ENCODE measurements around the gene PRKD1.

PRKD1 gene

DNA sequence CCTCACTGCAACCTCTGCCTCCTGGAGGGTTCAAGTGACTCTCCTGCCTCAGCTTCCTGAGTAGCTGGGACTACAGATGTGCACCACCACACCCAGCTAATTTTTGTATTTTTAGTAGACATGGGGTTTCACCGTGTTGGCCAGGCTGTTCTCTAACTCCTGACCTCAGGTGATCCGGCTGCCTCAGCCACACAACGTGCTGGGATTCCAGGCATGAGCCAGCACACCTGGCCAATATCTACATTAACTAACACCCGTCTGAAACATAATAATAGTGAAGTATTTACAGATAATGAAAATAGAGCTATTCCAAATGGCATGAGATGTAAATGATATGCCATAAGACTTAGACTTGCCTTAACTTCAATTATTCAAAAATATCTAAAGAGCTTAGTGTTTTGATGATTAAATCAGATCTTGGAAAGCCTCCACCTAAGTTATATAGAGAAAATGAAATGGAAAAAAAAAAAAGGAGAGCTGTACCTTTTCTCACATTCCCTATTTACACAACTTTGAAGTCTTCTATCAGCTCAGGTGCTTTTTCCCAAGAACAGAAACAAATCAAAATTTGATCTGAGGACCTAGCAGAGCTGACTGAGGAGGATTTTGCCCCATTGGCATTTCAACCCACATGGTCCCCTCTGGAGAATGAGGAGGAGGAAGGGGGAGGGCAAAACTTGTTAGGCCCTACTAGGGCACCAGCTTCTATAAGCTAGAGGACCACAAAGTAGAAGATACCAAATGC, 309.2 kb downstream of the PRKD1 start:
- no peak overlapping the region for H3K4me3 ChIP-seq (ENCODE audit: extremely low read depth, insufficient read depth, low read length, poor library complexity, severe bottlenecking)
- H3K9me3 ChIP-seq (ENCODE audit: control insufficient read depth, low read length), result no peaks in the 10 kb centered on the region
- 80 to 100% methylated on average over 1 of the region's 4 CpGs for WGBS, 2 experiments (ENCODE audit: insufficient coverage in 2 of 2)
- no peaks in the 10 kb centered on the region for H3K4me1 ChIP-seq (ENCODE audit: control insufficient read depth, insufficient read depth, low read length, poor library complexity, severe bottlenecking)
- H3K27ac ChIP-seq (ENCODE audit: low read depth, low read length, severe bottlenecking), result no peak overlapping the region
- peaks cover 13% of the 10 kb centered on the region for H3K36me3 ChIP-seq (ENCODE audit: control insufficient read depth, insufficient read depth, low read length)

DNA sequence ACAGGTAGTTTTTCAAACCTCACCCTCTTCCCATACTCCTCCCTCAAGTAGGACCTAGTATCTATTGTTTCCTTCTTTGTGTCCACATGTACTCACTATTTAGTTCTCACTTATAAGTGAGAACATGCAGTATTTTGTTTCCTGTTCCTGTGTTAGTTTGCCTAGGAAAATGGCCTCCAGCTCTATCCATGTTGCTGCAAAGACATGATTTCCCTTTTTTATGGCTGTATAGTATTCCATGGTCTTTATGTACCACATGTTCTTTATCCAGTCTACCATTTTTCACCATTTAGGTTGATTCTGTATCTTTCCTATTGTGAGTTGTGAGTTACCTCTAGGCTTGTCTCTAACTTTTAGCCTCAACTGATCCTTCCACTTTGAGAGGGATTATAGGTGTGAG, 310.7 kb downstream of the PRKD1 start:
- Histone ChIP-seq H3K36me3 (ENCODE audit: control insufficient read depth, insufficient read depth, low read length) (peaks cover 7% of the 10 kb centered on the region), H3K4me1 (ENCODE audit: control insufficient read depth, insufficient read depth, low read length, poor library complexity, severe bottlenecking) (no peaks in the 10 kb centered on the region)

DNA sequence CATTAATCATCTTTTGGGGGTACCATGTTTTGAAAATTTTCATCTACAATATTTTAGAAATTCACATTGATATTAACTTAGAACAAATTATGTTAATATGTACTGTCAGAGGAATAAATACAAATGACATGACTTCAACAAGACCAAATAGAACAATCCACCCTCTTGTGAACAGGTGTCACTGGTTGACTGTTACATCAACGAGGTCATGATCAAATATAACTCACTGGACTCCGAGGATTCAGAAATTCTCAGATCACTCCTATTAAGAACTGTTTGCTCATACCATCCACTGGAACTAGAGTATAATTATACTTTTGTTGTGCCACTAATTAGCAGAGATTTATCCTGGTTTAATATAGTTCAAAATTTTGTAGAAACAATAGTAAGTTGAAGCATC, 318.8 kb downstream of the PRKD1 start:
- no peaks in the 10 kb centered on the region for H3K9me3 ChIP-seq (ENCODE audit: control insufficient read depth, low read length)
- H3K4me1 ChIP-seq (ENCODE audit: control insufficient read depth, insufficient read depth, low read length, poor library complexity, severe bottlenecking), result no peaks in the 10 kb centered on the region
- no peak overlapping the region for H3K4me3 ChIP-seq (ENCODE audit: extremely low read depth, insufficient read depth, low read length, poor library complexity, severe bottlenecking)
- H3K36me3 ChIP-seq (ENCODE audit: control insufficient read depth, insufficient read depth, low read length), result peaks cover 2% of the 10 kb centered on the region
- no peak overlapping the region for H3K27ac ChIP-seq (ENCODE audit: low read depth, low read length, severe bottlenecking)
- 67 to 94% methylated on average over 1 to 2 of the region's 2 CpGs for WGBS, 2 experiments (ENCODE audit: insufficient coverage in 2 of 2)

More for the DNA sequence above, 310.7 kb downstream of the PRKD1 start:
- Histone ChIP-seq H3K27ac (ENCODE audit: low read depth, low read length, severe bottlenecking) (no peak overlapping the region), H3K9me3 (ENCODE audit: control insufficient read depth, low read length) (no peaks in the 10 kb centered on the region), H3K4me3 (ENCODE audit: extremely low read depth, insufficient read depth, low read length, poor library complexity, severe bottlenecking) (no peak overlapping the region)

DNA sequence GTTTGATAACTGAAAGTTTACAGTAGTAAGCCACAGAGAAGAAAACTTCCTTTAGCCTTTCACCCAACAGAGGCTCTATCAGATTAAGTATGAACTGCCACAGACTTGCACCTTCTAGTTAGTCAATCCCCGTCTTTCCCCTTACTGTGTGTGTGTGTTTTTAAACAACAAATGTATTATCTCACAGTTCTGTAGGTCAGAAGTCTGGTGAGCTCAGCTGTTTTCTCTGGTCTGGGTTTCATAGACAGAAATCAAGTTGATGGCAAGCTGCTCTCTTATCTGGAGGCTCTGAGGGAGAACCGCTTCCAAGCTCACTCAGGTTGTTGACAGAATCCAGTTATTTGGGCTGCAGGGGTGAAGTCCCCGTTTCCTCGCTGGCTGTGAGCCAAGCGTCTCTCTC, 320.5 kb downstream of the PRKD1 start:
- 86 to 100% methylated on average over 3 to 4 of the region's 5 CpGs for WGBS, 2 experiments (ENCODE audit: insufficient coverage in 2 of 2)
- Histone ChIP-seq H3K4me3 (ENCODE audit: extremely low read depth, insufficient read depth, low read length, poor library complexity, severe bottlenecking) (no peak overlapping the region), H3K36me3 (ENCODE audit: control insufficient read depth, insufficient read depth, low read length) (peaks cover 2% of the 10 kb centered on the region), H3K9me3 (ENCODE audit: control insufficient read depth, low read length) (no peaks in the 10 kb centered on the region), H3K27ac (ENCODE audit: low read depth, low read length, severe bottlenecking) (no peak overlapping the region), H3K4me1 (ENCODE audit: control insufficient read depth, insufficient read depth, low read length, poor library complexity, severe bottlenecking) (no peaks in the 10 kb centered on the region)

DNA sequence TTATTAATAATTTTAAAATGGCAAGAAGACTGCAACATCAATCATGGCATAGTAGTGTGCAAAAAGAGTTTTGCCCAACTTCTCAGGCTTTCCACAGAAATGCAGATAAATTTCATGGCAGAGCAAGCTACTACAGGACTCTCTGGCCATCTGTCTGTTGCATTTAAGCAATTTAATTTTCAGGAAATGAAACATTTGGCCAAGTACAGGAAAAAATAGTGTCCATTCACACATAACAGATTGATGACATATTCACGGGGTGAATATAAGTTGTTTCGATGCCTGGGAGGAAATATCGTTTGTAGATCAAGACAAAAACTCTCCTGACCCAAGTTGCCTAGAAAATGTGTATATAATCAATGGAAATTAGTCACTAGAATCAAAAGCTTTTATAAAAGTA, 324.0 kb downstream of the PRKD1 start:
- Histone ChIP-seq H3K9me3 (ENCODE audit: control insufficient read depth, low read length) (no peaks in the 10 kb centered on the region), H3K4me3 (ENCODE audit: extremely low read depth, insufficient read depth, low read length, poor library complexity, severe bottlenecking) (no peak overlapping the region), H3K27ac (ENCODE audit: low read depth, low read length, severe bottlenecking) (no peak overlapping the region), H3K4me1 (ENCODE audit: control insufficient read depth, insufficient read depth, low read length, poor library complexity, severe bottlenecking) (no peaks in the 10 kb centered on the region), H3K36me3 (ENCODE audit: control insufficient read depth, insufficient read depth, low read length) (peaks cover 2% of the 10 kb centered on the region)
- WGBS, 2 experiments (ENCODE audit: insufficient coverage in 2 of 2), result no CpG with 5 or more reads among the region's 3 CpGs

DNA sequence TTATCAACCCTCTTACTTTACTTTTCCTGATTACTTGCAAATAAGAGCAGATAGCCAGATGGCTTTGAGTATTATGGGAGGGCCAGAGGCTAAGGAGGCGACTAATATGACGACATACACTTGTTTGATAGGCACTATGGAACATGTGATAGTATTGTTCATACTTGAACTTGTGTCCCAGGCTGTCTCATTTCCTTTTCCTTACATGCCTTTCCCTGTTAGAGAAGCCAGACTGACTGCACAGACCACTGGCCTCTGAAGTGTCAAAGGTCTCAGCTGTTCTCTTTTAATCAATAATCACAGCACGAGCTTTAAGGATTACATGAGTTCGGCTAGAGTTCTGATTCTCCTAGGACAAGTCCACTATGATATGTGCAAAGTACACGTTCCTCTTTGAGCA, 326.0 kb downstream of the PRKD1 start:
- Histone ChIP-seq H3K4me3 (ENCODE audit: extremely low read depth, insufficient read depth, low read length, poor library complexity, severe bottlenecking) (no peak overlapping the region), H3K27ac (ENCODE audit: low read depth, low read length, severe bottlenecking) (no peak overlapping the region), H3K9me3 (ENCODE audit: control insufficient read depth, low read length) (no peaks in the 10 kb centered on the region), H3K36me3 (ENCODE audit: control insufficient read depth, insufficient read depth, low read length) (peaks cover 2% of the 10 kb centered on the region), H3K4me1 (ENCODE audit: control insufficient read depth, insufficient read depth, low read length, poor library complexity, severe bottlenecking) (no peaks in the 10 kb centered on the region)
- 80 to 96% methylated on average over 1 to 3 of the region's 5 CpGs for WGBS, 2 experiments (ENCODE audit: insufficient coverage in 2 of 2)

DNA sequence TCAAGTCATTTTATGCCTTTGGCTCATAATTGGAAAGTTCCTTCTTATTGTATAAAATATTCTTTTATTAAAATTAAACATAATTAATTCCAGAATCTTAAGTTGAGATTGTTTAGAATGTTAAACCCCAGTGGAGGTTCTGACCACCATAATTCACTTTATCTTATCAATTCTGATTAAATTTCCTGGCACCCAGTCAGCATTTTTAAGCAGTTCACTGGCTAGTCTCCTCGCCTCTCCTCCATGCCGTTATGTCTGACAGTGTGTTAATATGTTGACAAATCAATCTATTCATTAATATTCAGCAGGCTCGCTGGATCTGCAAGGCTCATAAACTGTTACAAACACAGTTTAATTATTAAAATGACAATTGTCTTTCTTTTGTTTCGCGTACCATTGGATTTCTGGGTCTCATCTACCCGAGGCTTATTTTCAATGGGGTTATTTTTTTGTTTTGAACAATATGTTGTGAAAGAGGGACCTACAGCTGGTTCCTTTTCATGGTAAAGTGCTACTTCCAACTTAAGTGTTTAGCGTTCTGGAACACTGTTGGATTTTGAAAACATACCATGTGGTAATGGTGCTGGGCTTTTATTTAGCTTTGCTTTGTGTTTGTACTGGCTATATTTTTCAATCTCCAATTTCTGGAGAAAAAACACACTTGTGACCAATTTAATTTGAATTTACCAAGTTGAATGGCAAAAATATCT, 339.7 kb downstream of the PRKD1 start:
- Histone ChIP-seq H3K36me3 (ENCODE audit: control insufficient read depth, insufficient read depth, low read length) (no peaks in the 10 kb centered on the region), H3K4me3 (ENCODE audit: extremely low read depth, insufficient read depth, low read length, poor library complexity, severe bottlenecking) (no peak overlapping the region), H3K27ac (ENCODE audit: low read depth, low read length, severe bottlenecking) (no peak overlapping the region), H3K9me3 (ENCODE audit: control insufficient read depth, low read length) (no peaks in the 10 kb centered on the region), H3K4me1 (ENCODE audit: control insufficient read depth, insufficient read depth, low read length, poor library complexity, severe bottlenecking) (no peaks in the 10 kb centered on the region)
- 92 to 100% methylated on average over 2 to 3 of the region's 7 CpGs for WGBS, 2 experiments (ENCODE audit: insufficient coverage in 2 of 2)

DNA sequence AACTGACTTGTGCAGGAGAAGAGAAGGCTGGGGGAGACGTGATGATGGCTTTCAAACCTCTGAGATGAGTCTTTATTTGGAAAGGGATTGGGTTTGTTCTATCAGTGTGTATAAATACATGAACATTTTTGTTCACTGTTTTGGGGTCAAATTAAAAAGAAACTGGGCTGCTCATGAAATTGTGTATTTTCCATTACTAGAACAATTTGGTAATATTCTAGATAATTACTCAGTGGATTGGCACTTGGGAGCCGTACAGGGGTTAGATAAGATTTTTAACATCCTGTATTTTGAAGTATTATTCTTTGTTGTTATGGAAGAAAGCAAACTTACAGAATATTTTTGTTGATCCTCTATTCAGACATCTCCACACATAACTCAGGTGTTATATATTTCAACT, 340.6 kb downstream of the PRKD1 start:
- Histone ChIP-seq H3K36me3 (ENCODE audit: control insufficient read depth, insufficient read depth, low read length) (no peaks in the 10 kb centered on the region), H3K4me3 (ENCODE audit: extremely low read depth, insufficient read depth, low read length, poor library complexity, severe bottlenecking) (no peak overlapping the region), H3K4me1 (ENCODE audit: control insufficient read depth, insufficient read depth, low read length, poor library complexity, severe bottlenecking) (no peaks in the 10 kb centered on the region), H3K9me3 (ENCODE audit: control insufficient read depth, low read length) (no peaks in the 10 kb centered on the region), H3K27ac (ENCODE audit: low read depth, low read length, severe bottlenecking) (no peak overlapping the region)
- 88 to 91% methylated on average over 1 of the region's 2 CpGs for WGBS, 2 experiments (ENCODE audit: insufficient coverage in 2 of 2)

DNA sequence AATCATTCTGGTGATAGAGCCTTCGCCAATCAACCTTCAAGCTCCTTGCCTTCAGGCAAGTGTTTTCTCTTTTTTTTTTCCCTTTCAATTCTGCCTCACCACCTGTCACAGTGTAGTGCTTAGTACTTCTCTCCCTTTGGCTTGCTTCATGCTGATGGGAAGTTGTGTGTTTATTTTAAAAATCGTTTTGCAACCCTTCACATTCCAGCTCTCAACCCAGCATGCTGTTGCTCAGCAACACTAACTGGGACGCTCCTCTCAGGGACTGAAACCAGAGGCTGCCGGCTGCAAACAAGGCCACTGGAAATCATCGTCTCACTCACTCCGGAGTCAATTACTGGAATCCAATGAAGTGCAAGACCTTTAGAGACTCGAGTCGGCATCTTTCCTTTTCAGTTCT, 342.7 kb downstream of the PRKD1 start:
- WGBS, 2 experiments (ENCODE audit: insufficient coverage in 2 of 2), result 58% methylated on average over 5 of the region's 8 CpGs
- H3K9me3 ChIP-seq (ENCODE audit: control insufficient read depth, low read length), result no peaks in the 10 kb centered on the region
- H3K4me1 ChIP-seq (ENCODE audit: control insufficient read depth, insufficient read depth, low read length, poor library complexity, severe bottlenecking), result no peaks in the 10 kb centered on the region
- no peak overlapping the region for H3K4me3 ChIP-seq (ENCODE audit: extremely low read depth, insufficient read depth, low read length, poor library complexity, severe bottlenecking)
- no peak overlapping the region for H3K27ac ChIP-seq (ENCODE audit: low read depth, low read length, severe bottlenecking)
- no peaks in the 10 kb centered on the region for H3K36me3 ChIP-seq (ENCODE audit: control insufficient read depth, insufficient read depth, low read length)

DNA sequence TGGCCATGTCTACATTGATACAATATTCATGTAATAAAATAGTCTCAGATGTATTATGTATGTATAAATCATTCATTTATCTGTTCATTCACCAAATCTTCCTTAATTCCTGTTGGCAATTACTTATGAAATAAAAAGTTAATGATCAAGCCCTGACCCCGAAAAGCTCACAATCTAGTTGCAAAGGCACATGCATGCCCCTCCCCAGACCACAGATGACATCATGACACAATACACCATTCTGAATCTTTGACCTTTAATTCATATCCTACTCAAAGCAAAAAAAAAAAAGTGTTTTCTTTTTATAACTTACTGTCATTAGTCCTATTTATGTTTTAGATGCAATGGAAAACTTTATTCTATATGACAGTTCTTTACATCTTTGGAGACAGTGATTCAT, 346.9 kb downstream of the PRKD1 start:
- Histone ChIP-seq H3K36me3 (ENCODE audit: control insufficient read depth, insufficient read depth, low read length) (no peaks in the 10 kb centered on the region), H3K27ac (ENCODE audit: low read depth, low read length, severe bottlenecking) (no peak overlapping the region), H3K9me3 (ENCODE audit: control insufficient read depth, low read length) (no peaks in the 10 kb centered on the region), H3K4me1 (ENCODE audit: control insufficient read depth, insufficient read depth, low read length, poor library complexity, severe bottlenecking) (no peaks in the 10 kb centered on the region), H3K4me3 (ENCODE audit: extremely low read depth, insufficient read depth, low read length, poor library complexity, severe bottlenecking) (no peak overlapping the region)
- 71 to 88% methylated on average over 1 of the region's 1 CpG for WGBS, 2 experiments (ENCODE audit: insufficient coverage in 2 of 2)

DNA sequence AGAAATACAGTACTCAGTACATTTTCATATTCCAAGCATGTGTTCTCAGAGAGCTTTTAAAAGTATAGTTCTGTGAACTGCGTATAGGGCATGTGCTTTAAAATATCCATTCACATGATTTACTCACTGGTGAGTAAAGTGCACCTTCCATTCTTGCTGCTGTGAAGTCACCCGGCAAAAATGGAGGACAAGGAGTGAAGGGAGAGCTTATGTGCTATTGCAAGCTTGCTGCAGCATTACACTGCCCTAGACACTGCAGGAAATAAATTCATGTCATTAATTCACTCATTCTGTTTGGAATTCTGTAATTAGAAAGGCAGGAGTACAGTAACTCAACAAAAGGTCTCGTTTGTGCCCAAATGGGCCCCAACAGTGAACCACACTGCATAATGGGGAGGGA, 347.8 kb downstream of the PRKD1 start:
- Histone ChIP-seq H3K4me1 (ENCODE audit: control insufficient read depth, insufficient read depth, low read length, poor library complexity, severe bottlenecking) (no peaks in the 10 kb centered on the region), H3K27ac (ENCODE audit: low read depth, low read length, severe bottlenecking) (no peak overlapping the region), H3K9me3 (ENCODE audit: control insufficient read depth, low read length) (no peaks in the 10 kb centered on the region), H3K4me3 (ENCODE audit: extremely low read depth, insufficient read depth, low read length, poor library complexity, severe bottlenecking) (no peak overlapping the region), H3K36me3 (ENCODE audit: control insufficient read depth, insufficient read depth, low read length) (no peaks in the 10 kb centered on the region)
- 90 to 100% methylated on average over 1 to 2 of the region's 3 CpGs for WGBS, 2 experiments (ENCODE audit: insufficient coverage in 2 of 2)
